Osteocyte (in vitro differentiated cells): ENCODE results near the gene CREB1. TPM values are rescaled to one million over a fixed set of nuclear protein-coding genes. Genes with fewer than 3 reads are reported as not detected.
"Not testable (repeated sequence)": the region's sequence is repeated elsewhere in the genome, so short reads cannot be mapped to it uniquely, and the experiment has no call there.

Source experiments
- DNase-seq: peaks from one replicate; pipeline ENCODE4 v3.0.0; 2021; ENCODE audit warnings: mixed read lengths; ENCODE audit not compliant: unreplicated experiment; ENCODE audit errors: extremely low spot score
- H3K27ac Mint-ChIP-seq: one replicate; pipeline ENCODE4 v1.8.0; 2021; ENCODE audit warnings: mild to moderate bottlenecking, mixed read lengths; ENCODE audit not compliant: unreplicated experiment
- H3K27me3 Mint-ChIP-seq: one replicate; pipeline ENCODE4 v1.8.0; 2021; ENCODE audit warnings: mixed read lengths; ENCODE audit not compliant: unreplicated experiment
- H3K36me3 Mint-ChIP-seq: one replicate; pipeline ENCODE4 v1.8.0; 2021; ENCODE audit warnings: mixed read lengths; ENCODE audit not compliant: unreplicated experiment
- H3K4me1 Mint-ChIP-seq: one replicate; pipeline ENCODE4 v1.8.0; 2021; ENCODE audit warnings: mixed read lengths; ENCODE audit not compliant: unreplicated experiment
- H3K4me3 Mint-ChIP-seq: one replicate; pipeline ENCODE4 v1.8.0; 2021; ENCODE audit warnings: mild to moderate bottlenecking, moderate library complexity, mixed read lengths; ENCODE audit not compliant: unreplicated experiment
- H3K9me3 Mint-ChIP-seq: one replicate; pipeline ENCODE4 v1.8.0; 2021; ENCODE audit warnings: mixed read lengths; ENCODE audit not compliant: unreplicated experiment
- total RNA-seq: library from RNA; stranded (reverse); gene quantifications from 2 replicates; pipeline ENCODE4 v1.2.1, GENCODE V29; 2021
- TF ChIP-seq, protein P1 (sequence below): fragments of 200-600 bp; sonication (generic); IDR thresholded peaks from 2 replicates; pipeline ENCODE4 v1.5.0; 2021; ENCODE audit warnings: antibody characterized with exemption, mild to moderate bottlenecking, moderate library complexity

Gene CREB1
- total RNA-seq, 1 donor from 2014 or later, result 74.2 TPM

DNA sequence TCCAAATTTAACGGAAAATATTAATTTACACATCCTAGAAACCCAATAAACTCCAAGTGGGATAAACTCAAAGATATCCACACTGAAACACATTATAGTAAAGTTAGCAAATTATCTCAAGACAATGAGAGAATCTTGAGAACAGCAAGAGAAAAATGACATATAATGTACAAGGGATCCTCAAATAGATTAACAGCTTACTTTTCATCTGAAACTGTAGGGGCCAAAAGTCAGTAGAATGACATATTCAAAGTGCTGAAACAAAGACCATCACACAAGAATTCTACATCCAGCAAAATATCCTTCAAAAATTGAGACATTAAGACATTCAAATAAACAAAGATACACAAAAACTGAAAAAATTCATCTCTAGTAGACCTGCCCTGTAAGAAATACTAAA is 114.1 kb downstream of the CREB1 start:
- H3K27ac Mint-ChIP-seq, result no peak overlapping the region
- H3K36me3 Mint-ChIP-seq, result no peaks in the 10 kb centered on the region
- DNase-seq, result no peak
- H3K4me1 Mint-ChIP-seq, result no peaks in the 10 kb centered on the region
- H3K4me3 Mint-ChIP-seq, result no peak overlapping the region
- TF ChIP-seq, protein P1, sequence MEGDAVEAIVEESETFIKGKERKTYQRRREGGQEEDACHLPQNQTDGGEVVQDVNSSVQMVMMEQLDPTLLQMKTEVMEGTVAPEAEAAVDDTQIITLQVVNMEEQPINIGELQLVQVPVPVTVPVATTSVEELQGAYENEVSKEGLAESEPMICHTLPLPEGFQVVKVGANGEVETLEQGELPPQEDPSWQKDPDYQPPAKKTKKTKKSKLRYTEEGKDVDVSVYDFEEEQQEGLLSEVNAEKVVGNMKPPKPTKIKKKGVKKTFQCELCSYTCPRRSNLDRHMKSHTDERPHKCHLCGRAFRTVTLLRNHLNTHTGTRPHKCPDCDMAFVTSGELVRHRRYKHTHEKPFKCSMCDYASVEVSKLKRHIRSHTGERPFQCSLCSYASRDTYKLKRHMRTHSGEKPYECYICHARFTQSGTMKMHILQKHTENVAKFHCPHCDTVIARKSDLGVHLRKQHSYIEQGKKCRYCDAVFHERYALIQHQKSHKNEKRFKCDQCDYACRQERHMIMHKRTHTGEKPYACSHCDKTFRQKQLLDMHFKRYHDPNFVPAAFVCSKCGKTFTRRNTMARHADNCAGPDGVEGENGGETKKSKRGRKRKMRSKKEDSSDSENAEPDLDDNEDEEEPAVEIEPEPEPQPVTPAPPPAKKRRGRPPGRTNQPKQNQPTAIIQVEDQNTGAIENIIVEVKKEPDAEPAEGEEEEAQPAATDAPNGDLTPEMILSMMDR, result no peak
- H3K27me3 Mint-ChIP-seq, result no peaks in the 10 kb centered on the region
- peaks cover 12% of the 10 kb centered on the region for H3K9me3 Mint-ChIP-seq

GRCh38 chr2:207646582-207646981 is 116.8 kb downstream of the CREB1 start:
- DNase-seq, H3K36me3 Mint-ChIP-seq, H3K27me3 Mint-ChIP-seq, H3K4me1 Mint-ChIP-seq, H3K4me3 Mint-ChIP-seq, H3K27ac Mint-ChIP-seq, H3K9me3 Mint-ChIP-seq: not testable (repeated sequence)

Other genes starting within 250 kb of the CREB1 start
- 17.5 and 18.7 TPM in 2 replicates for gene METTL21A, start 95.4 kb downstream of the CREB1 start, total RNA-seq
- gene CCNYL1, start 181.7 kb downstream of the CREB1 start, total RNA-seq, result 16.0 and 16.8 TPM in 2 replicates
- 1.8 and 2.1 TPM in 2 replicates for gene FZD5, start 239.9 kb downstream of the CREB1 start, total RNA-seq